ENCODE results near the gene SEC14L3. TPM values are rescaled to one million over a fixed set of nuclear protein-coding genes. Genes with fewer than 3 reads are reported as not detected.

SEC14L3 gene
- total RNA-seq, 1 donor from 2014 or later: not detected

DNA sequence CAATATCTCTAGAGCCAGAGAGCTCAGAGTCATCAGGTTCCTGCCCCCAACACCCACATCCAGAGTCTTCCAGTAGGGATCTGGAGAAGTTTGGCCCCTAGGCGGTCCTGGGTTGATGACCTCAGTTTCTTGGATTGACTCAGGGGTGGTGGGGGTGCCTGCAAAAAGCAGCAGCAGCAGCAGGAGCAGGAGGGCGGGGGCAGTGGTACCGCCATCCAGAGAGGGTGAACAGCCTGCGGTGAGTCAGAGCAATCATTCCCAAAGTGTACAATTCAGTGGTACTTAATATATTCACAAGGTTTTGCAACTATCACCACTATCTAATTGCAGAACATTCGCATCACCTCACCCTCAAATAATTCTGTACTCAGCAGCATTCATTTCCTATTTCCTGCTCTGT is 9.9 kb upstream of the SEC14L3 start:
- H3K4me1 Mint-ChIP-seq (ENCODE audit: unreplicated experiment): no peaks in the 10 kb centered on the region
- H3K9me3 Mint-ChIP-seq (ENCODE audit: unreplicated experiment): no peaks in the 10 kb centered on the region
- H3K27ac Mint-ChIP-seq (ENCODE audit: unreplicated experiment): no peak overlapping the region
- DNase-seq (ENCODE audit: extremely low spot score, unreplicated experiment): no peak
- H3K36me3 Mint-ChIP-seq (ENCODE audit: unreplicated experiment): no peaks in the 10 kb centered on the region
- no peak overlapping the region for H3K4me3 Mint-ChIP-seq (ENCODE audit: unreplicated experiment)
- no peak for TF ChIP-seq CTCF (IDR thresholded peaks at IDR 0.05)
- peaks cover 15% of the 10 kb centered on the region for H3K27me3 Mint-ChIP-seq (ENCODE audit: unreplicated experiment)

DNA sequence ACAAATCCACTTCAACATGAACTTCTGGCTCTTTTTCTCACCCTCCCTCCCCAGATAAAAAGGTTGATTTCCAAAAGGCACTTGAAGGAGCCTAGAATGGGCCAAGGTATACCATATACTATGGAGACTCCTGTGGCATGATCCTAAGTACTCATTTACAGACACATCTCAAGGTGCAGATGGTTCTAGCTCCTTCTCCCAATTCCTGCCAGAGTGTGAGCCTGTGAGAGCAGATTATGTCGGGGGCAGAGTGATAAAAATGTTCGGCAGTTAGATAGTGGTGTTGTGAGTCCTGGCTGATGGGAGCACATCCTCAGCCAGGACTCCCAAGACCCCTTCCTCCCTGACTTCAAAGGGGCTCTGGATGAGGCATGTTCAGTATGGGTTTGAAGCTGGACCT is 8.2 kb upstream of the SEC14L3 start:
- no peak for TF ChIP-seq CTCF (IDR thresholded peaks at IDR 0.05)
- Mint-ChIP-seq H3K36me3 (ENCODE audit: unreplicated experiment) (no peaks in the 10 kb centered on the region), H3K9me3 (ENCODE audit: unreplicated experiment) (no peaks in the 10 kb centered on the region), H3K27ac (ENCODE audit: unreplicated experiment) (no peak overlapping the region), H3K27me3 (ENCODE audit: unreplicated experiment) (peaks cover 21% of the 10 kb centered on the region), H3K4me1 (ENCODE audit: unreplicated experiment) (no peaks in the 10 kb centered on the region), H3K4me3 (ENCODE audit: unreplicated experiment) (no peak overlapping the region)
- DNase-seq (ENCODE audit: extremely low spot score, unreplicated experiment): no peak

GRCh38 chr22:30474683-30475424 is 3.0 kb upstream of the SEC14L3 start:
- Mint-ChIP-seq H3K36me3 (ENCODE audit: unreplicated experiment) (no peaks in the 10 kb centered on the region), H3K9me3 (ENCODE audit: unreplicated experiment) (no peaks in the 10 kb centered on the region), H3K4me3 (ENCODE audit: unreplicated experiment) (no peak overlapping the region), H3K27me3 (ENCODE audit: unreplicated experiment) (peaks cover 46% of the 10 kb centered on the region), H3K27ac (ENCODE audit: unreplicated experiment) (no peak overlapping the region), H3K4me1 (ENCODE audit: unreplicated experiment) (no peaks in the 10 kb centered on the region)
- DNase-seq (ENCODE audit: extremely low spot score, unreplicated experiment): no peak
- TF ChIP-seq CTCF (IDR thresholded peaks at IDR 0.05): no peak

DNA sequence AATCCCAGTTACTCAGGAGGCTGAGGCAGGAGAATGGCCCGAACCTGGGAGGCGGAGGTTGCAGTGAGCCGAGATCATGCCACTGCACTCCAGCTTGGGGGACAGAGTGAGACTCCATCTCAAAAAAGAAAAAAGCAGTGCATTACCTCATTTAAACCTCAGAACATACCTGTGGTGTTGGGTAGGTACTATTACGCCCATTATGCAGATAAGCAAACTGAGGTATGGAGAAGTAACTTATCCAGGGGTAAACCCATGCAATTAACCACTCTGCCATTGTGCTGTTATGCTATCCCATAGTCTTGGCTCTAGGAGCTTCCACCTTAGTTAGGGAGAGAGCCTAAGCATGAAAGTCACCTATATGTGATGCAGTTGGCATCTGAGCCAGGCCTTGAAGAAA is 2.3 kb upstream of the SEC14L3 start:
- Mint-ChIP-seq H3K27me3 (ENCODE audit: unreplicated experiment) (peaks cover 48% of the 10 kb centered on the region), H3K27ac (ENCODE audit: unreplicated experiment) (no peak overlapping the region), H3K9me3 (ENCODE audit: unreplicated experiment) (no peaks in the 10 kb centered on the region), H3K4me1 (ENCODE audit: unreplicated experiment) (no peaks in the 10 kb centered on the region), H3K4me3 (ENCODE audit: unreplicated experiment) (no peak overlapping the region), H3K36me3 (ENCODE audit: unreplicated experiment) (no peaks in the 10 kb centered on the region)
- no peak for DNase-seq (ENCODE audit: extremely low spot score, unreplicated experiment)
- no peak for TF ChIP-seq CTCF (IDR thresholded peaks at IDR 0.05)

- peaks cover 47% of the 10 kb centered on the region for H3K27me3 Mint-ChIP-seq (ENCODE audit: unreplicated experiment)
- H3K27ac Mint-ChIP-seq (ENCODE audit: unreplicated experiment): no peak overlapping the region
- no peaks in the 10 kb centered on the region for H3K4me1 Mint-ChIP-seq (ENCODE audit: unreplicated experiment)
- no peaks in the 10 kb centered on the region for H3K9me3 Mint-ChIP-seq (ENCODE audit: unreplicated experiment)
- TF ChIP-seq CTCF (IDR thresholded peaks at IDR 0.05): no peak
- no peak for DNase-seq (ENCODE audit: extremely low spot score, unreplicated experiment)
- no peak overlapping the region for H3K4me3 Mint-ChIP-seq (ENCODE audit: unreplicated experiment)
- H3K36me3 Mint-ChIP-seq (ENCODE audit: unreplicated experiment): no peaks in the 10 kb centered on the region
These were observed 1.3 kb upstream of the SEC14L3 start for GRCh38 chr22:30472994-30473720.
